Type B pancreatic cell (in vitro differentiated cells): Measurements from ENCODE around the gene LDLRAD3. TPM values are rescaled to one million over a fixed set of nuclear protein-coding genes. Genes with fewer than 3 reads are reported as not detected.

ENCODE experiments used
- DNase-seq: peaks from one replicate; pipeline ENCODE4 v3.0.0; 2021; ENCODE audit warnings: mixed read lengths; ENCODE audit not compliant: unreplicated experiment; ENCODE audit errors: extremely low spot score
- H3K27ac Mint-ChIP-seq: 2 replicates; pipeline ENCODE4 v1.8.0; 2021; ENCODE audit warnings: mild to moderate bottlenecking, mixed read lengths
- H3K27me3 Mint-ChIP-seq: 2 replicates; pipeline ENCODE4 v1.8.0; 2021; ENCODE audit warnings: mixed read lengths
- H3K36me3 Mint-ChIP-seq: 2 replicates; pipeline ENCODE4 v1.8.0; 2021; ENCODE audit warnings: mixed read lengths
- H3K4me1 Mint-ChIP-seq: one replicate; pipeline ENCODE4 v1.8.0; 2021; ENCODE audit warnings: mixed read lengths; ENCODE audit not compliant: unreplicated experiment
- H3K4me3 Mint-ChIP-seq: 2 replicates; pipeline ENCODE4 v1.8.0; 2021; ENCODE audit warnings: mild to moderate bottlenecking, mixed read lengths
- H3K9me3 Mint-ChIP-seq: 2 replicates; pipeline ENCODE4 v1.8.0; 2021; ENCODE audit warnings: mixed read lengths
- CTCF ChIP-seq: fragments of 200-600 bp; sonication (generic); conservative IDR thresholded peaks from 2 replicates; pipeline ENCODE4 v1.5.0; 2021; ENCODE audit warnings: antibody characterized with exemption, mild to moderate bottlenecking
- microRNA-seq: library from miRNA; unstranded; fragments of <30 nt; microRNA quantifications from one replicate; pipeline ENCODE4, GENCODE V29; 2020
- total RNA-seq: library from RNA; stranded (reverse); gene quantifications from 2 replicates; pipeline ENCODE4 v1.2.1, GENCODE V29; 2021; ENCODE audit warnings: low replicate concordance

Gene LDLRAD3
- total RNA-seq, 1 donor from 2014 or later = 20.7 TPM

DNA sequence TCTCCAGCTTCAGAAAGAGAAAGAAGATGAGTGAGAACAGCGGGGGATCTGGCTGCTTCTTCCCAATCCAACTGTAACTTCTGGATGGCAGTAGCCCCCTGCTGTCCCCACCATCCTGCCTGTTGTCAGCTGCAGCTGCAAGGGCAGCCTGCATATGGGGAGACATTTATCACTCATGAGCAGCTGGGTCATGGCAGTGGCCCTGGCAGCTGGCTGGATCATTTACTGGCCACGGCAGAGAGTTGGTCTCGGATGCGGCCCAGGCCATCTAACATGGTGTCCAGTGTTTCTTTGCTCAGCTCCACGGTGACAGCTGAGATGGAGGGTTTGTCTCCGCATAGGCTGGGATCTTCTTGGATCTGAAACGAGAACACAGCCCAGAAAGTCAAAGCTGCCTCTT is 330.6 kb downstream of the LDLRAD3 start:
- Mint-ChIP-seq H3K36me3 (peaks cover 30% of the 10 kb centered on the region), H3K4me1 (peaks cover 15% of the 10 kb centered on the region), H3K27ac (no peak overlapping the region), H3K27me3 (no peaks in the 10 kb centered on the region), H3K9me3 (no peaks in the 10 kb centered on the region), H3K4me3 (no peak overlapping the region)
- DNase-seq = no peak
- no peak for TF ChIP-seq CTCF

DNA sequence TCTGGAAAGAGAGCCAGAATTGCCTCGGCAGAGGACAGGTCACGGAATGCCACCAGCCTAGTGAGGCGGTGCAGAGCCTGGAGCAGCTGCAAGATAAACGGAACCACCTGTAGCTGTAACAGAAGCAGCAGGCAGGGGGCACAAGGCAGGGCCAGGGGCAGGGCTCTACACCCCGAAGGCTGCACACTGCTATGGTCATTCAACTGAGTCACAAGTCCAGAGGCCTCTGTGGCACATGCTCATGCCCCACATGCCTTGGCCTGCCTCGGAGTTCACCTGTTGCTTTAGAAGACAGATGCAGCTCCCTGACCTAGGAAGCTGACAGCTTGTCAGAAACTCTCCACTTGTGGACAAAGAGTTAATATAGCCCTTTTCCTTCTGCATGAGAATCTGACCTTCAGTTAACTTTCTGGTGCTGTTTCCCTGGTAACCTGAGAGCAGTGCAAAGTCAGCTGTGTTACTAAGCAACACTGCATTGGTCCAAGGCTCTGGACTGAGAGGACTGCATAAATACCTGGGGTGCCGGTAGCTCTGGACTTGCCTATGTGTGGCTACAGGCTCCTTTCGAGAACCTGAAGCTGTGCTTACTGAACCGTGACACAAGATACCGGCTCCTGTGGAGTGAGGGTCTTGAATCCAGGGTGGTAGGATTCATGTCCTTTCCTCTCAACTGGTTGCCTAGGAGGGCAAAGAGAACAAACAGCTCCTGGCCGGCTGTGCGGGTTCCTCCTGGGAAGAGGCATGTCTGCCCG is 334.8 kb downstream of the LDLRAD3 start:
- DNase-seq = no peak
- Mint-ChIP-seq H3K4me1 (peaks cover 18% of the 10 kb centered on the region), H3K36me3 (peaks cover 7% of the 10 kb centered on the region), H3K4me3 (peak overlapping the region; percentile 14), H3K27ac (no peak overlapping the region), H3K27me3 (no peaks in the 10 kb centered on the region), H3K9me3 (peaks cover 6% of the 10 kb centered on the region)
- TF ChIP-seq CTCF = peak; percentile 60

DNA sequence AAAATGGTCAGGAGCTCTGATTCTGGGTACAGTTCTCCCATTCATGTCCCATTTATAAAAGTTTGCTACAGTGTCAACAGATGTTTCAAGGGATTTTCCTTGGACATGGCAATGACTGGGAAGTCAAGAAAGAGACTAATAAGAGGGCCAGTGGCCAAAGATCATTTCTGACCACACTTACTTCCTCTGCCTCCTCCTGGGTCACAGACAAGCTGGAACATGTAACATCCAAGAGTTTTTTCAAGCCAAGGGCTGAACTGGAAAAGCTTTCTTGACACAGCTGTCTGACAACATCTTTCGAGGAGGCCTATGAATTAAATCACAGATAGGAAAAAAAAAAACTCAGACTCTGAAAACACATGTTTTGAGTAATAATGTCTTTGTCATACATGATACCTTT is 336.7 kb downstream of the LDLRAD3 start:
- H3K4me1 Mint-ChIP-seq = peaks cover 18% of the 10 kb centered on the region
- TF ChIP-seq CTCF = no peak
- H3K36me3 Mint-ChIP-seq = peaks cover 4% of the 10 kb centered on the region
- H3K9me3 Mint-ChIP-seq = peaks cover 6% of the 10 kb centered on the region
- no peak overlapping the region for H3K27ac Mint-ChIP-seq
- DNase-seq = no peak
- H3K27me3 Mint-ChIP-seq = no peaks in the 10 kb centered on the region
- no peak overlapping the region for H3K4me3 Mint-ChIP-seq

Small RNAs within 50 kb of the gene (microRNA-seq; reads per million reads assigned to microRNA genes)
- gene MIR3973 = not detected
